ENCODE data around the gene LPP.

The LPP gene

DNA sequence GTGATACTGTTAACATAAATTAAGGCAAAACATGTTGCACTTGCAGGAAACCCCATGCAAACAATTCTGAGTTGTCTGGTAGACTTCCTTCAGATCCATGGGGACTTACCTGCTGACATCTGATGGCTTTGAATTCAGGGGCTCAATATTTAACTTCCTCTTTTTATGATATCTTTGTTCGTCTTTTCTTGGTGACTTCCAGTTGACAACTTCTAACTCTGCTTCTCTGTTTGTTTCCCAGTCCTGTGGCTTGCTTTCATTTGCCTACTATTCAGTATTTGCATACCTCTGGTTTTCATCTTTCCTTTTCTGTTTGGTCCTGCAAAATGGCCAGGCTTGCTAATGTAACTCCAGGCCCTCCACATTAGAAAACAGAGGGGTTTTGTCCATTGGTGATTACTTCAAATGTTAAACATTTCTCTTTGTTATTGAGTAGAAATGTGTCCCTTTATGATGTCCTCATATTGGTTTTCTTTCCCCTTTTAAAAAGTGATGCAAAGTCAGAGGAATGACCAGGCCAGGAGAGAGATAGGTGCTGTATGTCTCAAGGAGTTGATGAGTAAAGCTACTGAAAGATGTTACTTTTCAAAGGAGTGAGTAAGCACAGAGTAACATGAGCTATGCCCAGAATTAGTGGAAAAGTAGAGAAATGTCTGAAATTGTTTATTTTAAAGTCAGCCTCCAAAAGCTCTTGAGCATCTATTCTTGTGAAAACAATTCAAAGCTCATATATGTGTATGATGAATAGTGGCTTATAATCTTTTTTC is 335.9 kb downstream of the LPP start:
- peak; percentile 75 for DNase-seq

DNA sequence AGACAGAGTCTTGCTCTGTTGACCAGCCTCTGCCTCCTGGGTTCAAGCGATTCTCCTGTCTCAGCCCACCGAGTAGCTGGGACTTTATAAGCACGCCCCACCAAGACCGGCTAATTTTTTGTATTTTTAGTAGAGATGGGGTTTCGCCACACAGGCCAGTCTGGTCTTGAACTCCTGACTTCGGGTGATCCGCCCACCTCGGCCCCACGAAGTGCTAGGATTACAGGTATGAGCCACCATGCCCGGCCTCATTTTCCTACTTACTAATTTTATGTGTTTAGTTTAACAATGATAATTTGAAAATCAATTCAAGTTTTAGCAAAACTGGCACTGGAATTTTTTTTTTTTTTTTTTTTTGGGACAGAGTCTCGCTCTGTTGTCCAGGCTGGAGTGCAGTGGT is 336.5 kb downstream of the LPP start:
- DNase-seq, result no peak

DNA sequence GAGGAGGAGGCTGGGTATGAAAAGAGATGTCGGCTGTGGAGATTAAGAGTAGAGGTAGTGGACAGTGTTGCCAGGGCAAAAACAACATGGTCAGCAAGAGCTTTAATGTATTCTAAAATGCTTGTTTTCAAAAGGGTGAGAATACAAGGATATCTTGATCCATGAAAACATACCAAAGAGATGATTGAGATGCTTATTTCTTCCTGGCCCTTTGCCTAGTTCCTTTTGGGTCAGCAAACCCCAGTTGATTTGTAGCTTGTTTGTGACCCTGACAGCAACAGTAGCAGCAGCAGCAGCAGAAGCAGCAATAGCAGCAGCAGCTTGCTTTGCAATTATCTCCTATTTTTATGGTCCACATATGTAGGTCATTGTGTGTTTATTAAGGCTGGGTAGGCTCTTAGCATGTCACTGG is 337.3 kb downstream of the LPP start:
- DNase-seq, result peak; percentile 78

DNA sequence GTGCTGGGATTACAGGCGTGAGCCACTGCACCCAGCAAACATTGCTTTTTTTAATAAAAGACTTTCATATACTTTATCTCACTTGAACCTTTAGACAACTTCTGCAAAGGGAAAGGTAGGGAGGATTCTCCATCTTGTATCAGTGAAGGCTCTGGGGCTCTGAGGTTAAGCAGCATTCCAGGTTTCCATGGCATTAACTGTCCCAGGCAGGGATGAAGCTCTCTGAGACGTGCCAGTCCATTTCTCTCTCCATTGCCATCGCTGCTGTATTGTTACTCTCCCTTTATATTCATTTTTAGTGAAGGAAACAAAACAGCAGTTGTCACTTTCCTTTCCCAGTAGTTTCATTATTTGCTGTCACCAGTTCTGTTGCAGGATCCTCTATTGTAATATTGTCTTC is 342.4 kb downstream of the LPP start:
- DNase-seq, result no peak

DNA sequence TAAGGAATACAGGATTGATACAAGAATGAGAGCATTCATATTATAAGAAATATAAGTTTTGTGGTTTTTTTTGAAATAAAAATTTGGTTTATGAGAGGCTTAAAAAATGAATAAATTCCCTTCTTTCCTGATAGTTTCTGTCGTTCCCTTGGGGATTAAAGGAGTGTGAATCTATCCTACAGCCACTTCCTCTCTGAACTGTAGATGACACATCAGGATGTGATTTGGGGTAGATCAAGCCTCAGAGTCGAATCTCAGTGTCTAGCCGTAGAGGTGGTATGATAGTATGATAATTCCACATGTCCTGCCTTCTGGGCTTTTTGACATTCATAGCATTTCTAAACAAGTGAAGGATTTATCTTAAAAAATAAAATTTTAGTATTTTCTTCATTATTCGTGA is 343.1 kb downstream of the LPP start:
- peak; percentile 74 for DNase-seq

DNA sequence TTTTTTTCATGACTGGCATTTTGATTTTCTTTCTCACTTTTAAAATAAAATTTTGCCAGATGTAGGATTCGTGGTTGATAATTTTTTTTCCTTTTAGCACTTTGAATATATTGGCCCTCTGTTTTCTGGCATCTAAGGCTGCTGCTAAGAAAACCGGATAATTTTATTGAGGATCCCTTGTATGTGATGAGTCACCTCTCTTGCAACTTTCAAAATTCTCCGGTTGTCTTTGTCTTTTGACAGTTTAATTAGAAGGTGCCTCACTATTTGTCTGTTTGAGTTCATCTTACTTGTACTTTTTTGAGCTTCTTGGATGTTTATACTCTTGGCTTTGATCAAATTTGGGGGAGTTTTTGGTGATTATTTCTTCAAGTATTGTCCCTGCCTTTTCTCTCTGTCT is 349.7 kb downstream of the LPP start:
- DNase-seq, result no peak

DNA sequence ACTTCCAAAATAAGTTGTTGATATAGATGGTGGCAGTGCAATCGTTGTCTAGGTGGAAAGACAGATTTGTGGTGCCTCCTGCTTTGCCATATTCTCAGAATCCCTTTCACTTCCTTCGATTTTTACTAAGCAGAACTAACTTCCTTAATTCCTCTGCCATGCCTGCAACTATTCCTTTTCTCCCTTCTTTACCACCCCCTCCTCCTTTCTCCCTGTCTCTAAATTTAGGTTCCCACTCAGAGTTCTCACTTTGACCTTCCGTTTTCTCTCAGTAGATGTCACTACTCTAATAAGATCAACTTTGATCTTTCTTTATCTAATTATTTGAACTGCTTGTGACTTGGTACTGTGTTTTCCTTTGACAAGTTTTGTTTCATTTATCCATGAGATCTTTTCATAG is 351.2 kb downstream of the LPP start:
- no peak for DNase-seq

DNA sequence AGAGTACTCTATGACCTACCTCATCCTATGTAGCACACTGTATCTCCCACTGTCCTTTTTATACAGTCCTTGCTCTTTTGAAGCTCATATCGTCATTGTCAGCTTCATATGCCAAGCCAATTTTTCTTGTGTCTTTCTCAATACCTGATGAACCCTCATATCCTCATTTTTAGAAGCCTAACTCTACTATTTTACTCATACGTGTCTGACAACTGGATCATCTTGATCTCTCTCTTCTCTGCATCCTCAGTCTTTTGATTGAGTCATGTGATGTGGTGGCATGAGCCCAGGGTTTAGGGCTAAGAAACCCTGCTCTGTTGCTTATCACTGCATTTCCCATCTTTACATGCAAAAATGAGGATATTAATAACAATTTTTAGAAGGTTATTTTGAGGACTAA is 352.0 kb downstream of the LPP start:
- no peak for DNase-seq

DNA sequence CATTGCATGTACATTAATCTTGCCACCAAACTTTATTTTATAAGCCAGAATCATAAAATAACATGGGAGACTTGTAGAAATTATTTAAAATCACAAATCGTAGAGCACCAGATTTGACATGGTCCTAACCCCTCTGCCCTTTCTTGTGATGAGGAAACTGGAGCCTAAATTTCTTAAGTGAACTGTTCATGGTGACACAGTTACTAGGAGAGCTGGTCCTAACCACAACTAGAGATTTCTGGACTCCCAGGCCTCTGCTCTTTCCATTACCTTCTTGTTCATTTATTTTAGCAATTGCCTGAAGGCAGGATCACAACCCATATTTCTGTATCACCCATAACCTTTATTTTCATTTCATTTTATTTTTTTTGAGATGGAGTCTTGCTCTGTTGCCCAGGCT is 352.5 kb downstream of the LPP start:
- no peak for DNase-seq

DNA sequence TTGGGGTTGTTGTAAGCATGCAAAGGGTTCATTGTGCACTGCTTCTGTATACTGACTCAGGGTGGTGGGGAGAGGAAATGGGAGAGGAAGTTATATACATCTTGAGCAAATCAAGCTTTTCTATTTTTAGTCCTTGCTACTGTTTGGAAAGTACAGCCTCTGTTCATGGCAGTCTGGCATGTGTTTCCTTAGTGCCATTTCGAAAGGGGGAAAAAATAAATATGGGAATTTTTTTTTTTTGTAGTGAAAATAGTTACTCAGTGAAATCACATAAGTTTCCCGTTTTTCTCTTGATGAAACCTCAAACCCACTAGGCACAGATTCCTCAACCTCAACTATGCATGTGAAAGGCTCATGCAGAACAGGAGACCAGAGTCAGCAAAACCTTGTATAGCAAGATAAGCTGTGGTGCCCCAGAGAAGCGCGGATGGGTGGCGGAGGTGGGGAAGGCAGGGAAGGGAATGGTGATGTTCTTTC is 353.3 kb downstream of the LPP start:
- peak; percentile 94 for DNase-seq

DNA sequence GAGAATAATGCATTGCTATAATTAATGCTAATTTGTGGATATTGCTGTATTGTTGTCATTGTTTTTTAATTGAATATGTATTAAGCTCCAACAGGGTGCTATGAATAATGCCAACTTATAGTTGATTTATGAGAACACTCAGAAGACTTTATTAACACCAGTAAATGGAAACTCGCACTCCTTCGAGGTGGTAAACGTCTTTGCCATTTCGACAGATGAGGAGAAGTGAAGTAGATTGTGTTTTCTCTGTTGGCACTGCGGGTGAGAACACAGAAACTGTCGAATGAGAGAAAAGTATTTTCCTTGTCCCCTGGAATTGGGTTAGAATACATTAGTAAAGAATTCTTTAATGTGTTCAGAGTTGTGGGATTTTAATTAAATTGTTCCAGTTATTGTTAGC is 354.5 kb downstream of the LPP start:
- no peak for DNase-seq

DNA sequence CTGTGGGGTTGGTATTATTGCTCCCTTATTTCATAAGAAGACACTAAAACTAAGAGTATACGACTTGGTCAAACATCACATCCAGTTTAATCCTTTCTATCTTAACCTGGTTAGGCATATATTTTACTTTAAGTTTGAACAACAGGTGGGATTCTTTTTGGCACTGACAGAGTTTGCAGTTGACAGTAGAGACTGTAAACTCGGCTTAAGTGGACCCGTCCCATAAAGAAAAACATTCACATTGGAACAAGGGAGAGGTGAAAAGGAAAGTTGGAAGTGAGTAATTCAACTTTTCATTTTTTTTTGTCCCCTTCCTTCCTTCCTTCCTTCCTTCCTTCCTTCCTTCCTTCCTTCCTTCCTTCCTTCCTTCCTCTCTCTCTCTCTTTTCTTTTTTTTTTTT is 355.4 kb downstream of the LPP start:
- no peak for DNase-seq

DNA sequence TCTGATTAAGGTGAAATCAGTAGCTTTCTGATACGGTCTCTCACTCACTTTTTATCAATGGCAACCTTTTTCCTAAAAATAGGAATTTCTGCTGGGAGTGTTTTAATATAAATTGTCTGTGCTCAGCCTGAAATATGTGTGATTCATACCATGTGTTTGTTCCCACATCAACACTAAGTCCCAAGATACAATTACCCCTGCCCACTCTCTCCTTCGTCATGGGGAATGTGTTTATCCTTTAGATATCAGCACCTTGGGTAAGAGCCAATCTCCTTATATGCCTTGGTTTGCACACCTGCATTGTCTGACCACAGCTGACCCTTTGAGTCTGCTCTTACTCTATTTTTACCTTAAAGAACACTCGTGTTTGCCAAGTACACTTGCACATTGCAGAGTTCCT is 356.4 kb downstream of the LPP start:
- DNase-seq, result peak; percentile 74

DNA sequence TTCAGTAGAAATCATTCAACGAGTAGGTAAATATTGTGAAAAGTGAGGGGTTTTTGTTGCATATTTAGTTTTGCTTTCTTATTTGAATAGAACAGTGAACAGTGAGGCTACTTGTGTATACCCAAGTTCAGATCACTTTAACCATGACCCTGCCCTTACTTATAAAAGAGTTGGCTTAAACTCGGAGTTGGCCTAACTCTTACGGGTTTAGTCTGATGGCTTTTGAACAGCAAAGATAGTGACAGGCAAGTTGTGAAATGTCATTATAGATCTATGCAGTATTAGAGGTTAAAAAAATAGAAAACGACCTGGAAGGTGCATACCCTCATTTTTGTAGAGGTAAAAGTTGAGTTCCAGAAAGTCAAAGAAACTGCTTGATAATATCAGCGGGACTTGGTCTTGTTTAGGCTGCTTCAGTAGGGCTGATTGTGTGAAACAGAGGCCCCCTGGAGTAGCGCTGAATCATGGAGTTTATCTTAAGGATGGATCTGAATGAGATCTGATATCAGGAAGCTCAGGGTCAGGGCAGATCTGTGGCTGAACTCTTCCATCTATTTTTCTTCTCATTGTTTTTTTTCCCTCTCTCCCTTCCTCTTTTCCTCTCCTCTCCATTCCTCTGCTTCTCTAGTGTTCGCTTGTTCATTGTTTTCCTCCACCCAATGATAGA is 359.8 kb downstream of the LPP start:
- no peak for DNase-seq

DNA sequence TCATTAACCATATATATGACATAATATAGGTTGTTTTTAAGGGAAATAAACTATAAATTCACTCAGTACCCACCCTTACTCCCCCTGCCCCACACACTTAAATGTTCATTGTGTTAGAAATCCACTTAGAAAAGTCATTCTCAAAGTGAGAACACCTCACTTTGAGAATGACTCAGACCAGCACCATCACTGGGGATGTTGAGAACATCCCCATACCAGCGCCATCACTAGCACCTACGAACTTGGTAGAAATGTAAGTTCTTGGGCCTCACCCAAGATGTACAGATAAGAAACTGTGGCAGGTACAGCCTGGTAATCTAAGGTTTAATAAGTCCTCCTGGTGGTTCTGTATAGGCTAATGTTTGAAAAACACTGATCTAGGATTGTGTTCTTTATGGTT is 362.6 kb downstream of the LPP start:
- DNase-seq, result no peak

DNA sequence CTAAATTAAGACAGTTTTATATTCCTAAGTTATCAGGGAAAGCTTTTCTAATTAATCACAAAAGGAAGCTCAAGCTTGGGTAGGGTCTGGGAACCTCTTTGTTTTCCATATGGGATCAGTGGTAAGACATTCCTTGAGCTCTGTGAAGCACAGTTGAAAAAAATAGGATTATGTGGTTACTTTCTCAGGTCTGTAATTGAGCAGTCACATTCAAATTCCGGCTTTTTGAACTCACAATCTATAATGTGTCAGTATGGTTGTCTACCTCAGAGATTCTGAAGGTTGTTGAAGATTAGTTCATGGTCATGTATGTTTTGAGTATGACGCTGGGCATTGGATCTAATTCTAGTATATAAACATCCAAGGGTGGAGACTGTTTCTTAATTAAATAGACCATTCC is 364.5 kb downstream of the LPP start:
- no peak for DNase-seq

DNA sequence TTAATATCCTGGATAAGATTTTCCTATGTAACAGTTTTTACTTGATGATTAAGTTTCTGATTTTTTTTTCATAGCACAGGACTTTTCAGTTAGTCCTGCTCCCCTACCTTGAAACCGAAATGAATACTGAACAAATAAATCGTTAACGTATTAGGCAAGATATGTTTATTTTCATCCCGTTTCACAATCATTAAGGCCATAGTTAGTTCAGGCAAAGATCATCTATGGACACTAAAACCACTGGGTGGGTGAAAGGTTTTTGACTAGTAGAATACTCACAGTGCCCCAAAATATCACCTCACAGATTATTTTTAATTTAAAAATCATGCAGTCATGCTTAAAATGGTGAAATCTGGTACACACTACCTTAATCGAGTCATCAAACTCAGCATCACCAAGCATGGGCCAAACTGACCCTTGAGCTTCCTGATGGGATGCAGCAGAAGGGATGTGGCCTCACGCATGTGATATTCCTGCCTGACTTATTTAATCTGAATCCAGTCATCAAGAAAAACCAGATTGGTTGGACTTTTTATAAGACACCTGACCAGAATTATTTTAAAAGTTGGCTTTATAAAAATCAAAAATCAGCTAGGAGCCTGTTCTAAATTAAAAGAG is 365.0 kb downstream of the LPP start:
- DNase-seq, result no peak

DNA sequence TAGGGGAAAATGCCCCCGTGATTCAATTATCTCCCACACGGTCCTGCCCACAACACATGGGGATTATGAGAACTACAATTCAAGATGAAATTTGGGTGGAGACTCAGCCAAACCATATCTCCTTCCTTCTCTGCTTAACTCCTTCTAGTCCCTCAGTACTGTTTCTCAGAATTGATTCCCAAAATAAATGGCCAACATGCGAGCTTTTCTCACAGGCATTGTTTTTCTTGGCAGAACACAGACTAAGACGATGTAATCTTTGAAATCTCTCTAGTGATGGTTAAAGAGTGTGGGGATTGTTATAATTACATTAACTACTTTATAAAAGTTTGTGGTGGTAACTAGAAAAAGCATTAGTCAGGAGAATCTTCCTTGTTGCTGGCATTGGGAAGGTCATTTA is 366.5 kb downstream of the LPP start:
- peak; percentile 47 for DNase-seq

DNA sequence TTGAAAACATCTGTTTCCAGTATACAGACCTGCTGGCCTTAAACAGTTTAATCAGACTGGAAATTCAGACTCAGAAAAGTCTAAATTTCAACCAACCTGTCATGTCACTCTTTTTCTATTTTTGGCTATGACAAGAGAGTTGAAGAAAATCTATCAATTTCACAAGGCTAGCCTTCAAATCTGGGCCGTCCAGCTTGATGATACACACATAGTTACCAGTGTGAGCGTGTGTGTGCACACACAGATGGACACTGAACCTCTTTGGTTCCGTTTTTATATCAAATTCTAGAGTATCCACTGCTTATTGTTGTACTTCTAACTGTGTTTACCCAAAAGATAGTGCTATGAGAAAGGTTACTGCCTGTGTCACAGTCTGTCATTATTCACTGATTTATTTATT is 368.2 kb downstream of the LPP start:
- no peak for DNase-seq

DNA sequence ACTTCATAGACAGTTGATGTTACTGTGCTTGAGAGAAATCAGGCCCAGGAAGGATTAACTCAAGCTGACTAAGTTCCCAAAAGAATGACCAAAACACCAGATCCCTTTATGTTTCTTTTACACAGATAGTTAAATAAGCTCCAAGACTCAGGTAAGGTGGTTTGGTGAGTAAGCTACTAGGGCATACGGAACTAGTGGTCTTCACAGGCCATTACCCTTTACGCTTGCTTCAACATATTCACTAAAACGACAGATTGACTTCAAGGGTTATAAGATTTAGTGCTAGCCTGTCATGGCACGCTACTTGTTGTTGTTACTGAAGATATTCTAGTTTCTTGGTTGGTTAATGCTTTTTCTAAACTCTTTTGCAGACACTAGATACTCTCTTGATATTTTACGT is 369.3 kb downstream of the LPP start:
- DNase-seq, result no peak

DNA sequence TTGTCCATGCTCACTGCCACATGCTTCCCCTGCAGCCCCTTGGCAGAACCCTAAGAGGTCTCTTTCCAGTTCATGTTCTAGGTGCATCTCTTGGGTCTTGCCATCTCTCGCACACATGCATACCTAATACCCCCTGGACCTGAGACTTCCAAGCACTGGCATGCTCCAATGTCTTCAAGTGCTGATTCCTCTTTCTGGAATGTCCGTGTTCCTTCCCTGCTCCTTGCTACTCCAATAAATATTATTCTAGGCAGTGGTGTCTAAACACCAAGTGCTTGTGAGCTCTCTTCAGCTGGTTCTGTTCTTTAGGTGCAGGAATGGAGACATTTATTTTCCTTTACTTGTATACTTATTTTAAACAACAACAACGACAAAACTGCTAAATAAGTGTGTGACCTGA is 370.1 kb downstream of the LPP start:
- no peak for DNase-seq

DNA sequence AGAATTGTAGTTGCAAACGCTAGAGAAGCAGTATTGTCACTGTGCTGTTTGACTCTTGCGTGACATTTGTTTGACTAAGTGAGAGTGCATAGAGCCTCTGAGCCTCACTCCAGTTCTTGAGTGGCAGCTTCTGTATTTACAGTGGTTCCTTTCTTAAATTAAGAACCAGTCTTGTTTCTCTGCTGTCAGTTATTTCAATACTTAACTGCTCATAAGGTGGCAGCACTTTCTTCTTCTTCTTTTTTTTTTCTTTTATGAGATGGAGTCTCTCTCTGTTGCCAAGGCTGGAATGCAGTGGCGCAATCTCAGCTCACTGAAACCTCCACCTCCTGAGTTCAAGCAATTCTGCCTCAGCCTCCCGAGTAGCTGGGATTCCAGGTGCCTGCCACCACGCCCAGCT is 372.1 kb downstream of the LPP start:
- no peak for DNase-seq

DNA sequence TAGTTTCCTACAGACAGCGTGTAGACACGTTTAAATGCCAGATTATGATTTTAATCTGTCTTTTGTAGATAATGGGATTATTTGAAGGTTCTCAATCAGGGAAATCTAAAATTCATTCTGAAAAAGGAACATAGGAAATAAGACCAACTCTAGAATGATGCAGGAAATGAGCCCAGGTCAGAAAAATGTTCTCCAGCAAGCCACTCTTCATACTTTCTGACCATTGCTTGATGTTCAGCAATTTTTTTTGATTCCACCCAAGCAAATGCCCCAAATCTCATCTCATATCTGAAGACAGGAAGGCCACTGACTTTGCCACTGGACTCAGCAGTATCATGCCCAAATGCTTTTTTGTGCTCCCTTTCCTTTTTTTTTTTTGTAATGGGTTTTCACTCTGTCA is 373.4 kb downstream of the LPP start:
- DNase-seq, result peak; percentile 19

DNA sequence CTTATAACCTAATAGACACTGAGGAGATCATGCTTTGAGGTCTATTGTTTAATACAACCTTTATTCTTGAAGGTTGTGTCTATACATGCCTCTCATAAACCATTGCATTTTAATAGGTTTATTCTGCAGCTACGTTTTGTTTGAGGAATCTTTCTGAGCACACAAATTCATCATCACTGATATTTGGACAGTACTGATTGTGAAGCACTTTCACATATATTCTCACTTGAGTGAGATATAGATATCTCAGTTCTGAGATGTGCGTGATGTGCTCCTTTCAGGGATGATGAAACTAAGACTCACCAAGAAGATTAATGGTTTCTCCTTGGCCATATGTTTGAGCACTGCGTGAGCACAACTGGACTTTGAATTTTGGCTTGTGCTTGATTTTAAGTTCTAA is 374.4 kb downstream of the LPP start:
- DNase-seq, result no peak
